CD14-positive monocyte (primary cell): ENCODE data around the gene SHMT2. TPM values are rescaled to one million over a fixed set of nuclear protein-coding genes. Genes with fewer than 3 reads are reported as not detected.

Source experiments
- DNase-seq, 3 donors: peaks; one replicate each; pipeline ENCODE4 v3.0.0-alpha.2; 2011 to 2022
- H2AFZ ChIP-seq: 2 replicates; pipeline ENCODE4 v1.6.0; 2012; ENCODE audit warnings: mild to moderate bottlenecking, low read depth, low read length, inconsistent platforms; ENCODE audit not compliant: insufficient read depth, poor library complexity, severe bottlenecking
- H3K27ac ChIP-seq, 2 donors: 1 replicate in 1 of 2; 2 replicates in 1 of 2; pipeline ENCODE4 v1.5.1; 2012 to 2013; ENCODE audit warnings: low read length in 2 of 2, control low read depth in 1 of 2, inconsistent platforms in 1 of 2, low read depth in 1 of 2, mild to moderate bottlenecking in 1 of 2
- H3K27me3 ChIP-seq, 2 donors: one replicate each; pipeline versions ENCODE4 v1.6.0 to v1.6.1; 2011 to 2013; ENCODE audit warnings: low read length in 2 of 2; ENCODE audit not compliant: control insufficient read depth in 2 of 2, insufficient read depth in 2 of 2
- H3K36me3 ChIP-seq, 2 donors: replicated peaks in 1 of 2; 1 replicate in 1 of 2; 2 replicates in 1 of 2; pipeline versions ENCODE4 v1.5.1 to v1.6.1; 2012 to 2013; ENCODE audit warnings: low read length in 2 of 2, control low read depth in 1 of 2, inconsistent platforms in 1 of 2, mild to moderate bottlenecking in 1 of 2; ENCODE audit not compliant: insufficient read depth in 2 of 2, control insufficient read depth in 1 of 2
- H3K4me1 ChIP-seq, 2 donors: 1 replicate in 1 of 2; 2 replicates in 1 of 2; pipeline versions ENCODE4 v1.5.1 to v1.6.1; 2012 to 2013; ENCODE audit warnings: low read length in 2 of 2, control low read depth in 1 of 2, inconsistent platforms in 1 of 2, mild to moderate bottlenecking in 1 of 2, moderate library complexity in 1 of 2; ENCODE audit not compliant: insufficient read depth in 2 of 2, control insufficient read depth in 1 of 2
- H3K4me2 ChIP-seq: replicated peaks from 2 replicates; pipeline ENCODE3; 2012; ENCODE audit warnings: low read length, moderate library complexity, mild to moderate bottlenecking; ENCODE audit not compliant: poor library complexity, severe bottlenecking; ENCODE audit errors: extremely low read depth
- H3K4me3 ChIP-seq, 3 experiments: fragments of 200-600 bp in 1 of 3; sonication (generic) in 1 of 3; replicated peaks in 1 of 3; 1 replicate in 2 of 3; 2 replicates in 1 of 3; pipeline ENCODE4 v1.5.1; 2011 to 2013; ENCODE audit warnings: low read length in 3 of 3, mild to moderate bottlenecking in 3 of 3, control low read depth in 2 of 3, low read depth in 2 of 3, inconsistent platforms in 1 of 3, moderate library complexity in 1 of 3
- H3K79me2 ChIP-seq: 2 replicates; pipeline ENCODE4 v1.6.0; 2012; ENCODE audit warnings: mild to moderate bottlenecking, control low read depth, inconsistent platforms, low read length, moderate library complexity; ENCODE audit not compliant: insufficient read depth
- H3K9ac ChIP-seq: 2 replicates; pipeline ENCODE4 v1.6.0; 2017; ENCODE audit warnings: low read length, mild to moderate bottlenecking; ENCODE audit not compliant: insufficient read depth, poor library complexity, severe bottlenecking
- H3K9me3 ChIP-seq, 2 donors: replicated peaks in 1 of 2; 1 replicate in 1 of 2; 2 replicates in 1 of 2; pipeline versions ENCODE4 v1.5.1 to v1.6.1; 2012 to 2013; ENCODE audit warnings: low read length in 2 of 2, control low read depth in 1 of 2; ENCODE audit not compliant: control insufficient read depth in 1 of 2, insufficient read depth in 1 of 2
- H4K20me1 ChIP-seq: 2 replicates; pipeline ENCODE4 v1.6.0; 2012; ENCODE audit warnings: mild to moderate bottlenecking, low read length, control low read depth, moderate library complexity; ENCODE audit not compliant: insufficient read depth
- H3K27ac Mint-ChIP-seq, 7 donors: one replicate each; pipeline ENCODE4 v1.8.0; 2020; ENCODE audit warnings: mild to moderate bottlenecking in 7 of 7, mixed read lengths in 7 of 7, moderate library complexity in 6 of 7, inconsistent platforms in 2 of 7
- H3K27me3 Mint-ChIP-seq, 3 donors: one replicate each; pipeline ENCODE4 v1.8.0; 2021 to 2022; ENCODE audit warnings: low read depth in 3 of 3, mild to moderate bottlenecking in 3 of 3, mixed read lengths in 3 of 3, moderate library complexity in 3 of 3, inconsistent platforms in 1 of 3
- H3K36me3 Mint-ChIP-seq, 2 donors: one replicate each; pipeline ENCODE4 v1.8.0; 2020; ENCODE audit warnings: mixed read lengths in 2 of 2, inconsistent platforms in 1 of 2, mild to moderate bottlenecking in 1 of 2
- H3K4me1 Mint-ChIP-seq: one replicate; pipeline ENCODE4 v1.8.0; 2020; ENCODE audit warnings: mild to moderate bottlenecking, mixed read lengths
- H3K4me3 Mint-ChIP-seq, 2 donors: one replicate each; pipeline ENCODE4 v1.8.0; 2020; ENCODE audit warnings: mild to moderate bottlenecking in 2 of 2, mixed read lengths in 2 of 2, moderate library complexity in 1 of 2
- H3K9me3 Mint-ChIP-seq, 7 donors: one replicate each; pipeline ENCODE4 v1.8.0; 2020 to 2022; ENCODE audit warnings: mixed read lengths in 7 of 7, mild to moderate bottlenecking in 6 of 7, moderate library complexity in 6 of 7, inconsistent platforms in 2 of 7
- CTCF ChIP-seq: fragments of 200-600 bp; IDR thresholded peaks from one replicate; pipeline ENCODE4 v1.8.0; 2022; ENCODE audit warnings: antibody characterized with exemption, mild to moderate bottlenecking
- WGBS: methylation state at CpG from one replicate; pipeline ENCODE4 v1.1.5; 2013; ENCODE audit warnings: missing lambda C conversion rate; ENCODE audit not compliant: insufficient coverage; 5-methylcytosine and 5-hydroxymethylcytosine counted together
- intact Hi-C, 2 donors: fragments of 100-400 bp; cut with micrococcal nuclease; formaldehyde crosslinking; loops; one replicate each; pipeline versions ENCODE4 v1.15.0 to v1.15.1; 2023
- polyA plus RNA-seq, 3 donors: library from polyadenylated mRNA; depleted of rRNA in 1 of 3; unstranded in 2 of 3; stranded (reverse) in 1 of 3; fragments of 300-500 nt in 2 of 3; fragments of >200 nt in 1 of 3; fragmentation: Illumina TruSeq in 2 of 3; gene quantifications; 1 replicate in 2 of 3; 2 replicates in 1 of 3; pipeline ENCODE4 v1.2.3, GENCODE V29; 2012 to 2021

Gene SHMT2
- polyA plus RNA-seq, 3 donors, result 36.8 to 52.0 (median 39.8) TPM

- peak; percentile 70 for TF ChIP-seq CTCF
- Histone ChIP-seq H3K4me1 (peaks cover 26 to 41% of the 10 kb centered on the region in 2 donors), H3K4me2 (no peak overlapping the region)
Observed at GRCh38 chr12:57214398-57214781, 15.1 kb upstream of the SHMT2 start.

GRCh38 chr12:57215065-57215464, 14.4 kb upstream of the SHMT2 start:
- H3K4me2 ChIP-seq, result no peak overlapping the region
- peaks cover 60 to 68% (median 65%) of the 10 kb centered on the region in 3 donors for H3K27me3 Mint-ChIP-seq
- intact Hi-C loops, result no loop called here
- peaks cover 0 to 23% of the 10 kb centered on the region in 2 donors for H3K9me3 ChIP-seq
- peaks cover 26 to 41% of the 10 kb centered on the region in 2 donors for H3K4me1 ChIP-seq
- H4K20me1 ChIP-seq, result peaks cover 61% of the 10 kb centered on the region
- peaks cover 57 to 64% of the 10 kb centered on the region in 2 donors for H3K27me3 ChIP-seq
- peak overlapping the region in 1 of 7 donors; percentile 5 for H3K27ac Mint-ChIP-seq
- H3K36me3 Mint-ChIP-seq, result peaks cover 35 to 47% of the 10 kb centered on the region in 2 donors
- no peak for DNase-seq
- H3K4me1 Mint-ChIP-seq, result peaks cover 33% of the 10 kb centered on the region
- H3K9ac ChIP-seq, result no peak overlapping the region
- H3K9me3 Mint-ChIP-seq, result peaks cover 0 to 18% (median 11%) of the 10 kb centered on the region in 7 donors
- H2AFZ ChIP-seq, result no peak overlapping the region
- H3K4me3 Mint-ChIP-seq, result peak overlapping the region in 1 of 2 donors; percentile 84
- TF ChIP-seq CTCF, result no peak
- WGBS, result 44% methylated on average over 10 of the region's 11 CpGs
- H3K27ac ChIP-seq, result no peak overlapping the region
- no peaks in the 10 kb centered on the region for H3K79me2 ChIP-seq
- H3K4me3 ChIP-seq, result no peak overlapping the region
- H3K36me3 ChIP-seq, result peaks cover 28 to 33% of the 10 kb centered on the region in 2 donors

More at GRCh38 chr12:57214398-57214781, 15.1 kb upstream of the SHMT2 start:
- intact Hi-C loops, result loop anchor here in 1 of 2 donors (5.0 kb wide), 1 partner anchor 33 kb away; no protein-coding TSS in a partner anchor
- H3K9me3 Mint-ChIP-seq, result peaks cover 0 to 18% (median 11%) of the 10 kb centered on the region in 7 donors
- Histone ChIP-seq H4K20me1 (peaks cover 68% of the 10 kb centered on the region), H3K4me3 (no peak overlapping the region), H3K9ac (no peak overlapping the region), H3K79me2 (no peaks in the 10 kb centered on the region), H3K9me3 (peaks cover 0 to 17% of the 10 kb centered on the region in 2 donors), H3K36me3 (peaks cover 35 to 40% of the 10 kb centered on the region in 2 donors), H3K27me3 (peaks cover 50 to 57% of the 10 kb centered on the region in 2 donors), H3K27ac (no peak overlapping the region), H2AFZ (no peak overlapping the region)
- WGBS, result 1% methylated on average over 13 of the region's 14 CpGs
- peaks cover 41 to 52% of the 10 kb centered on the region in 2 donors for H3K36me3 Mint-ChIP-seq
- peaks cover 55 to 61% (median 59%) of the 10 kb centered on the region in 3 donors for H3K27me3 Mint-ChIP-seq
- H3K4me3 Mint-ChIP-seq, result peak overlapping the region; percentile 24 to 84
- H3K4me1 Mint-ChIP-seq, result peaks cover 33% of the 10 kb centered on the region
- DNase-seq, result peak; percentile 44 to 60 (median 58)
- no peak overlapping the region for H3K27ac Mint-ChIP-seq
